H1 (cell line): ENCODE measurements around the gene XPNPEP2. TPM values are rescaled to one million over a fixed set of nuclear protein-coding genes. Genes with fewer than 3 reads are reported as not detected.

Experiments used
- CTCF ChIA-PET: fragments of 300-600 bp; sonication (Branson Sonifier 250); formaldehyde crosslinking; loops from one replicate; lab custom pipeline; 2021; ENCODE audit not compliant: partially characterized antibody; lab: Charles Lee
- POLR2A ChIA-PET: fragments of 300-600 bp; sonication (Branson Sonifier 250); formaldehyde crosslinking; loops from one replicate; lab custom pipeline; 2021; ENCODE audit warnings: inconsistent platforms; ENCODE audit not compliant: partially characterized antibody; lab: Charles Lee
- DNase-seq, 2 experiments: peaks; one replicate each; pipeline versions ENCODE4 v3.0.0 to v3.0.0-alpha.2; 2010 to 2022; ENCODE audit warnings: low spot score in 2 of 2, low read depth in 1 of 2, mixed read lengths in 1 of 2
- FAIRE-seq: peaks from 2 replicates; lab custom pipeline; 2011; peaks lifted over from hg19 to GRCh38; lab: Jason Lieb, UNC
- H2AFZ ChIP-seq: 2 replicates; pipeline ENCODE4 v1.8.1; 2012; ENCODE audit warnings: low read length, inconsistent platforms
- H2AK5ac ChIP-seq: 2 replicates; pipeline ENCODE4 v1.6.1; 2013; ENCODE audit warnings: low read depth, low read length
- H2BK120ac ChIP-seq: replicated peaks from 2 replicates; pipeline ENCODE3; 2013; ENCODE audit warnings: low read depth, low read length, inconsistent platforms
- H2BK12ac ChIP-seq: 2 replicates; pipeline ENCODE4 v1.6.1; 2013; ENCODE audit warnings: low read depth, low read length
- H2BK15ac ChIP-seq: 2 replicates; pipeline ENCODE4 v1.6.1; 2013; ENCODE audit warnings: low read length
- H2BK20ac ChIP-seq: 2 replicates; pipeline ENCODE4 v1.6.1; 2013; ENCODE audit warnings: low read length
- H2BK5ac ChIP-seq: 2 replicates; pipeline ENCODE4 v1.6.1; 2013; ENCODE audit warnings: low read depth, low read length
- H3K14ac ChIP-seq: 2 replicates; pipeline ENCODE4 v1.6.1; 2013; ENCODE audit warnings: inconsistent platforms; ENCODE audit not compliant: insufficient read length
- H3K18ac ChIP-seq: 2 replicates; pipeline ENCODE4 v1.6.1; 2013; ENCODE audit warnings: low read length; ENCODE audit errors: extremely low read depth
- H3K23ac ChIP-seq: 2 replicates; pipeline ENCODE4 v1.6.1; 2013; ENCODE audit warnings: inconsistent platforms; ENCODE audit not compliant: insufficient read length
- H3K23me2 ChIP-seq: 2 replicates; pipeline ENCODE4 v1.6.1; 2013; ENCODE audit warnings: low read depth, low read length
- H3K27ac ChIP-seq: 2 replicates; pipeline ENCODE4 v1.6.1; 2011; ENCODE audit warnings: low read depth, low read length, inconsistent platforms
- H3K27me3 ChIP-seq, 4 experiments: replicated peaks in 1 of 4; 1 replicate in 1 of 4; 2 replicates in 3 of 4; pipeline versions ENCODE4 v1.6.1 to v1.8.1; 2011 to 2013; ENCODE audit warnings: low read length in 3 of 4, mild to moderate bottlenecking in 3 of 4, inconsistent platforms in 2 of 4, mixed read lengths in 2 of 4, moderate library complexity in 1 of 4; ENCODE audit not compliant: control insufficient read depth in 3 of 4, insufficient read depth in 3 of 4; ENCODE audit errors: extremely low read depth in 1 of 4
- H3K36me3 ChIP-seq, 4 experiments: 2 replicates each; pipeline versions ENCODE4 v1.6.1 to v1.8.1; 2011 to 2013; ENCODE audit warnings: mild to moderate bottlenecking in 4 of 4, low read length in 3 of 4, moderate library complexity in 2 of 4, control low read depth in 1 of 4, inconsistent platforms in 1 of 4; ENCODE audit not compliant: insufficient read depth in 4 of 4, control insufficient read depth in 2 of 4
- H3K4ac ChIP-seq: replicated peaks from 2 replicates; pipeline ENCODE3; 2013; ENCODE audit warnings: low read length, low read depth, mixed read lengths, inconsistent platforms; ENCODE audit not compliant: insufficient read length
- H3K4me1 ChIP-seq, 4 experiments: replicated peaks in 1 of 4; 1 replicate in 1 of 4; 2 replicates in 3 of 4; pipeline versions ENCODE4 v1.6.1 to v1.8.1; 2011 to 2013; ENCODE audit warnings: low read length in 3 of 4, inconsistent platforms in 2 of 4, mixed read lengths in 1 of 4; ENCODE audit not compliant: insufficient read depth in 4 of 4, control insufficient read depth in 3 of 4
- H3K4me2 ChIP-seq, 2 experiments: 2 replicates each; pipeline versions ENCODE4 v1.6.1 to v1.8.1; 2011 to 2013; ENCODE audit warnings: low read depth in 2 of 2, low read length in 2 of 2, control low read depth in 1 of 2, inconsistent platforms in 1 of 2, mild to moderate bottlenecking in 1 of 2; ENCODE audit not compliant: insufficient read depth in 1 of 2
- H3K4me3 ChIP-seq, 4 experiments: fragments of 200-600, 300-600 bp in 1 of 4; sonication (generic), shearing (Covaris generic), sonication (Bioruptor Twin) in 1 of 4; 2 replicates each; pipeline versions ENCODE4 v1.5.1 to v1.8.1; 2011 to 2016; ENCODE audit warnings: low read length in 4 of 4, low read depth in 3 of 4, control low read depth in 2 of 4, inconsistent platforms in 2 of 4, mild to moderate bottlenecking in 2 of 4, mixed read lengths in 1 of 4, moderate library complexity in 1 of 4; ENCODE audit not compliant: insufficient read depth in 2 of 4; ENCODE audit errors: extremely low read depth in 1 of 4
- H3K56ac ChIP-seq: replicated peaks from 2 replicates; pipeline ENCODE3; 2013; ENCODE audit warnings: low read depth, mild to moderate bottlenecking, mixed read lengths, low read length, inconsistent platforms; ENCODE audit not compliant: insufficient read length
- H3K79me1 ChIP-seq: 2 replicates; pipeline ENCODE4 v1.6.1; 2013; ENCODE audit warnings: low read depth, low read length, control low read depth
- H3K79me2 ChIP-seq, 2 experiments: 2 replicates each; pipeline versions ENCODE4 v1.6.1 to v1.8.1; 2012 to 2013; ENCODE audit warnings: low read length in 2 of 2, mild to moderate bottlenecking in 2 of 2, inconsistent platforms in 1 of 2; ENCODE audit not compliant: insufficient read depth in 2 of 2, control insufficient read depth in 1 of 2
- H3K9ac ChIP-seq, 4 experiments: replicated peaks in 1 of 4; 1 replicate in 1 of 4; 2 replicates in 3 of 4; pipeline versions ENCODE4 v1.6.1 to v1.8.1; 2011 to 2013; ENCODE audit warnings: low read depth in 3 of 4, low read length in 3 of 4, control low read depth in 2 of 4, mild to moderate bottlenecking in 2 of 4, moderate library complexity in 2 of 4, inconsistent platforms in 1 of 4; ENCODE audit errors: extremely low read depth in 1 of 4
- H3K9me3 ChIP-seq, 2 experiments: 2 replicates each; pipeline versions ENCODE4 v1.6.1 to v1.8.1; 2012 to 2013; ENCODE audit warnings: mild to moderate bottlenecking in 2 of 2, moderate library complexity in 2 of 2, control low read depth in 1 of 2, inconsistent platforms in 1 of 2, low read depth in 1 of 2, low read length in 1 of 2, mixed read lengths in 1 of 2; ENCODE audit not compliant: insufficient read depth in 2 of 2
- H4K20me1 ChIP-seq, 2 experiments: replicated peaks in 1 of 2; 2 replicates each; pipeline versions ENCODE3 to v1.8.1; 2011 to 2013; ENCODE audit warnings: inconsistent platforms in 2 of 2, low read length in 2 of 2, mild to moderate bottlenecking in 1 of 2; ENCODE audit not compliant: insufficient read depth in 2 of 2, control insufficient read depth in 1 of 2
- H4K5ac ChIP-seq: 2 replicates; pipeline ENCODE4 v1.6.1; 2013; ENCODE audit warnings: low read length, low read depth, mixed read lengths, inconsistent platforms; ENCODE audit not compliant: insufficient read length
- H4K8ac ChIP-seq: 2 replicates; pipeline ENCODE4 v1.8.0; 2013; ENCODE audit warnings: mild to moderate bottlenecking, moderate library complexity, low read length, inconsistent platforms; ENCODE audit not compliant: insufficient read depth; ENCODE audit errors: extremely low read depth
- H4K91ac ChIP-seq: replicated peaks from 2 replicates; pipeline ENCODE3; 2013; ENCODE audit warnings: low read length, mixed read lengths, inconsistent platforms; ENCODE audit not compliant: insufficient read length
- GTF2F1 ChIP-seq: IDR thresholded peaks from 2 replicates; pipeline ENCODE4 v1.6.1; 2012; ENCODE audit warnings: low read depth, low read length, improper control_type of control experiment, borderline replicate concordance
- SP1 ChIP-seq: IDR thresholded peaks from 2 replicates; pipeline ENCODE4 v1.6.1; 2011; ENCODE audit warnings: low read depth, low read length
- WGBS, 2 experiments: shearing (Covaris generic) in 1 of 2; methylation state at CpG; one replicate each; pipeline versions ENCODE4 v1.1.6 to v1.1.7; 2013 to 2015; ENCODE audit warnings: low lambda C conversion rate in 2 of 2, mixed read lengths in 2 of 2, inconsistent platforms in 1 of 2, low coverage in 1 of 2, missing lambda C conversion rate in 1 of 2; ENCODE audit not compliant: insufficient replicate concordance in 2 of 2, insufficient coverage in 1 of 2, insufficient read length in 1 of 2; ENCODE audit errors: extremely low coverage in 1 of 2, missing lambda C conversion rate in 1 of 2; 5-methylcytosine and 5-hydroxymethylcytosine counted together
- polyA plus RNA-seq, 7 experiments: library from polyadenylated mRNA; depleted of rRNA in 3 of 7; stranded (reverse) in 5 of 7; unstranded in 2 of 7; fragments of >200 nt in 5 of 7; fragments of 200-250 nt in 2 of 7; gene quantifications; 1 replicate in 5 of 7; 2 replicates in 1 of 7; 4 replicates in 1 of 7; pipeline versions ENCODE4 v1.2.1 to v1.2.3, GENCODE V29; 2011 to 2013; ENCODE audit warnings: missing spikeins in 2 of 7, mixed read lengths in 2 of 7
- total RNA-seq: library from RNA; stranded (reverse); fragmentation: NEBNext Ultra II Directional; extraction: Animal tissue kit (Norgen Biotek cat#: 25700); gene quantifications from 2 replicates; pipeline ENCODE4 v1.2.1, GENCODE V29; 2021
- TF ChIP-seq, protein P1 (sequence below): IDR thresholded peaks from 2 replicates; pipeline ENCODE4 v1.6.1; 2012; ENCODE audit warnings: inconsistent platforms

Gene XPNPEP2
- total and polyA plus RNA-seq, 2 of the 8 experiments (the other 6 are each of a cell fraction or from before 2014, with no cell fraction given): 0.27 TPM; not detected in 1

GRCh38 chrX:129695535-129695934 is 43.2 kb upstream of the XPNPEP2 start:
- H2BK5ac ChIP-seq: no peak overlapping the region
- H3K23ac ChIP-seq: no peak overlapping the region
- H3K27ac ChIP-seq: no peak overlapping the region
- no peak for FAIRE-seq
- no peak overlapping the region for H2BK15ac ChIP-seq
- no peak overlapping the region for H2AFZ ChIP-seq
- H2BK12ac ChIP-seq: peak overlapping the region; percentile 50; the same call in 1 of the 2 replicates
- TF ChIP-seq GTF2F1 (no peak), SP1 (no peak)
- TF ChIP-seq, protein P1, sequence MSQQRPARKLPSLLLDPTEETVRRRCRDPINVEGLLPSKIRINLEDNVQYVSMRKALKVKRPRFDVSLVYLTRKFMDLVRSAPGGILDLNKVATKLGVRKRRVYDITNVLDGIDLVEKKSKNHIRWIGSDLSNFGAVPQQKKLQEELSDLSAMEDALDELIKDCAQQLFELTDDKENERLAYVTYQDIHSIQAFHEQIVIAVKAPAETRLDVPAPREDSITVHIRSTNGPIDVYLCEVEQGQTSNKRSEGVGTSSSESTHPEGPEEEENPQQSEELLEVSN: peak; percentile 80
- TF ChIP-seq, all 59 proteins: peak for 1
- peak overlapping the region; percentile 15 for H2BK120ac ChIP-seq
- H2BK20ac ChIP-seq: 0 out of 2 replicates have a peak overlapping the region, but pooled peaks have one; percentile 80
- no peak overlapping the region for H4K5ac ChIP-seq
- no peak overlapping the region for H3K56ac ChIP-seq
- no peaks in the 10 kb centered on the region for H3K23me2 ChIP-seq
- no peak overlapping the region for H4K8ac ChIP-seq
- no peak for DNase-seq
- no peak overlapping the region for H3K9ac ChIP-seq
- H3K4ac ChIP-seq: no peak overlapping the region
- no peak overlapping the region; a peak in 1 of 4 replicates for H3K4me2 ChIP-seq
- H3K4me3 ChIP-seq: no peak overlapping the region
- H2AK5ac ChIP-seq: no peak overlapping the region
- H4K91ac ChIP-seq: peak overlapping the region; percentile 73
- H3K79me1 ChIP-seq: no peaks in the 10 kb centered on the region
- H3K18ac ChIP-seq: no peak overlapping the region
- H3K79me2 ChIP-seq: no peaks in the 10 kb centered on the region
- H3K36me3 ChIP-seq: no peaks in the 10 kb centered on the region
- no peaks in the 10 kb centered on the region for H3K9me3 ChIP-seq
- ChIA-PET POLR2A (interaction anchor here (1.1 to 2.3 kb wide), 2 partner anchors 18 to 41 kb away, joined by 4 to 8 read pairs; partner anchors contain the start of gene APLN), CTCF (interaction anchor here (1.0 to 3.2 kb wide), 7 partner anchors 9 to 58 kb away, joined by 3 to 14 read pairs (median 4); no protein-coding TSS in a partner anchor)
- peaks cover 0 to 16% (median 8%) of the 10 kb centered on the region in 4 experiments; a peak in 5 of 7 replicates for H3K4me1 ChIP-seq
- no peaks in the 10 kb centered on the region for H3K27me3 ChIP-seq
- H3K14ac ChIP-seq: no peak overlapping the region
- 72% methylated on average over 5 of the region's 6 CpGs; no CpG with 5 or more reads in 1 of the 2 experiments for WGBS, 2 experiments
- no peaks in the 10 kb centered on the region for H4K20me1 ChIP-seq
